GM12878 (cell line): ENCODE results near the gene ZNF783. TPM values are rescaled to one million over a fixed set of nuclear protein-coding genes. Genes with fewer than 3 reads are reported as not detected.
A peak's percentile ranks its signal among the peaks of the same experiment; 100 is the strongest.

ENCODE experiments used
- ATAC-seq: fragments of 200-7000 bp; cut with Tn5 transposase; 3 replicates; pipeline ENCODE4 v1.9.1; 2020; ENCODE audit warnings: mild to moderate bottlenecking, moderate library complexity
- BruUV-seq: library from RNA; stranded (reverse); fragments of 400-500 nt; replicated peaks from 2 replicates; lab custom pipeline; 2021; lab: Mats Ljungman, UMichigan
- CTCF ChIA-PET: fragments of 300-600 bp; sonication (Branson Sonifier 250); formaldehyde crosslinking; extraction: SDS; loops from one replicate; lab custom pipeline; 2021; ENCODE audit warnings: inconsistent platforms; lab: Yijun Ruan, JAX
- POLR2A ChIA-PET: fragments of 350-600 bp; formaldehyde crosslinking; extraction: SDS; loops from one replicate; lab custom pipeline; 2021; ENCODE audit warnings: inconsistent platforms; lab: Charles Lee
- RAD21 ChIA-PET: fragments of 300-600 bp; sonication (Branson Sonifier 250); formaldehyde crosslinking; loops from one replicate; lab custom pipeline; 2023; ENCODE audit warnings: antibody characterized with exemption; ENCODE audit not compliant: unreplicated experiment; lab: Charles Lee
- SMC1A ChIA-PET: fragments of 300-600 bp; sonication (Branson Sonifier 250); formaldehyde crosslinking; loops from one replicate; lab custom pipeline; 2023; ENCODE audit not compliant: unreplicated experiment, uncharacterized antibody; lab: Charles Lee
- DNase-seq: peaks from one replicate; pipeline ENCODE4 v3.0.0-alpha.2; 2011; ENCODE audit warnings: low read depth, low spot score
- FAIRE-seq: peaks from 3 replicates; lab custom pipeline; 2011; peaks lifted over from hg19 to GRCh38; lab: Jason Lieb, UNC
- H2AFZ ChIP-seq: 2 replicates; pipeline ENCODE4 v1.6.0; 2011; ENCODE audit warnings: low read depth, low read length, control low read depth; ENCODE audit not compliant: control insufficient read depth
- H3K27ac ChIP-seq: 2 replicates; pipeline ENCODE4 v1.5.1; 2011; ENCODE audit warnings: control low read depth; ENCODE audit not compliant: control insufficient read depth, insufficient read depth
- H3K27me3 ChIP-seq, 2 experiments: replicated peaks in 1 of 2; 2 replicates each; pipeline versions ENCODE4 v1.6.0 to v1.6.1; 2011; ENCODE audit warnings: low read length in 1 of 2; ENCODE audit not compliant: control insufficient read depth in 2 of 2, insufficient read depth in 2 of 2
- H3K36me3 ChIP-seq, 2 experiments: 2 replicates each; pipeline ENCODE4 v1.5.1; 2011; ENCODE audit warnings: low read length in 1 of 2; ENCODE audit not compliant: control insufficient read depth in 2 of 2, insufficient read depth in 2 of 2
- H3K4me1 ChIP-seq: 2 replicates; pipeline ENCODE4 v1.6.1; 2011; ENCODE audit warnings: mild to moderate bottlenecking, low read length, moderate library complexity, mixed read lengths; ENCODE audit not compliant: control insufficient read depth, insufficient read depth
- H3K4me2 ChIP-seq: 2 replicates; pipeline ENCODE4 v1.6.0; 2011; ENCODE audit warnings: control low read depth; ENCODE audit not compliant: control insufficient read depth, insufficient read depth
- H3K4me3 ChIP-seq: fragments of 200-600 bp; sonication (generic); 2 replicates; pipeline ENCODE4 v1.5.1; 2016
- H3K79me2 ChIP-seq: 2 replicates; pipeline ENCODE4 v1.6.0; 2011; ENCODE audit warnings: low read length; ENCODE audit not compliant: control insufficient read depth, insufficient read depth
- H3K9ac ChIP-seq: 2 replicates; pipeline ENCODE4 v1.8.0; 2011; ENCODE audit warnings: low read length, control low read depth, mixed read lengths; ENCODE audit not compliant: control insufficient read depth, insufficient read depth
- H3K9me3 ChIP-seq: replicated peaks from 3 replicates; pipeline ENCODE4 v1.5.1; 2011; ENCODE audit warnings: mild to moderate bottlenecking, low read length; ENCODE audit not compliant: control insufficient read depth, insufficient read depth
- H4K20me1 ChIP-seq: 2 replicates; pipeline ENCODE4 v1.6.0; 2011; ENCODE audit not compliant: control insufficient read depth, insufficient read depth
- MEF2A ChIP-seq: IDR thresholded peaks from 2 replicates; pipeline ENCODE4 v1.6.1; 2011; ENCODE audit warnings: low read depth, mild to moderate bottlenecking, low read length, moderate library complexity; ENCODE audit not compliant: insufficient read depth
- MTA3 ChIP-seq: IDR thresholded peaks from 2 replicates; pipeline ENCODE4 v1.6.1; 2012; ENCODE audit warnings: low read length, inconsistent platforms, borderline replicate concordance
- NR2C1 ChIP-seq: fragments of 450-650 bp; IDR thresholded peaks from 2 replicates; pipeline ENCODE4 v1.6.1; 2017; ENCODE audit warnings: antibody characterized with exemption, mild to moderate bottlenecking, moderate library complexity
- POLR2AphosphoS2 ChIP-seq: IDR thresholded peaks from 2 replicates; pipeline ENCODE4 v1.6.1; 2011; ENCODE audit warnings: low read depth, mild to moderate bottlenecking, low read length, improper control_type of control experiment, moderate library complexity
- SREBF1 ChIP-seq: IDR thresholded peaks from 2 replicates; pipeline ENCODE4 v1.6.1; 2012; ENCODE audit warnings: mild to moderate bottlenecking, low read length
- SREBF2 ChIP-seq: IDR thresholded peaks from 2 replicates; pipeline ENCODE4 v1.6.1; 2012; ENCODE audit warnings: mild to moderate bottlenecking, low read length
- WGBS: methylation state at CpG from one replicate; pipeline ENCODE4 v1.1.6; 2016; ENCODE audit warnings: low lambda C conversion rate; ENCODE audit not compliant: insufficient replicate concordance, insufficient coverage; ENCODE audit errors: missing lambda C conversion rate; 5-methylcytosine and 5-hydroxymethylcytosine counted together
- in situ Hi-C: fragments of 300-500 bp; cut with MboI; formaldehyde crosslinking; loops from 9 replicates; pipeline ENCODE4 v1.14.3; 2018; ENCODE audit warnings: mixed read lengths
- intact Hi-C: fragments of 100-400 bp; cut with micrococcal nuclease; formaldehyde crosslinking; loops from one replicate; pipeline ENCODE4 v1.14.2; 2022; ENCODE audit not compliant: unreplicated experiment
- polyA plus RNA-seq, 11 experiments: library from polyadenylated mRNA; depleted of rRNA in 4 of 11; unstranded in 6 of 11; stranded (reverse) in 5 of 11; fragments of >200 nt; fragmentation: Nextera tagmentation in 4 of 11; fragmentation: Illumina TruSeq in 1 of 11; extraction: Ambion mirVana in 4 of 11; extraction: Trizol in 1 of 11; gene quantifications; 1 replicate in 1 of 11; 2 replicates in 10 of 11; pipeline versions ENCODE4 v1.2.1 to v1.2.3, GENCODE V29; 2011 to 2016; ENCODE audit warnings: inconsistent platforms in 2 of 11, missing spikeins in 2 of 11, low read depth in 1 of 11
- total RNA-seq, 4 experiments: library from RNA; depleted of rRNA in 3 of 4; stranded (reverse); fragments of >200 nt in 3 of 4; fragmentation: Illumina TruSeq in 1 of 4; extraction: Trizol in 1 of 4; gene quantifications; 2 replicates each; pipeline versions ENCODE4 v1.2.1 to v1.2.3, GENCODE V29; 2013 to 2021
- TF ChIP-seq, protein P1 (sequence below): IDR thresholded peaks from 2 replicates; pipeline ENCODE4 v1.6.1; 2012; ENCODE audit warnings: low read depth, low read length, improper control_type of control experiment
- TF ChIP-seq, protein P2 (sequence below): fragments of 450-650 bp; IDR thresholded peaks from 2 replicates; pipeline ENCODE4 v1.6.1; 2016; ENCODE audit warnings: mild to moderate bottlenecking

The ZNF783 gene
- total and polyA plus RNA-seq, 10 of the 15 experiments (the other 5 are each of a cell fraction or from before 2014, with no cell fraction given) = 2.0 to 14.4 (median 6.4) TPM

GRCh38 chr7:149226840-149227494 lies 35.0 kb upstream of the ZNF783 start:
- H3K27ac ChIP-seq = no peak overlapping the region
- no peaks in the 10 kb centered on the region for H4K20me1 ChIP-seq
- no peaks in the 10 kb centered on the region for H3K27me3 ChIP-seq
- BruUV-seq = no TSS peak
- ATAC-seq (no peak), DNase-seq (no peak), FAIRE-seq (no peak)
- H3K36me3 ChIP-seq = peaks cover 3 to 11% of the 10 kb centered on the region in 2 experiments; a peak in 3 of 4 replicates
- TF ChIP-seq SREBF2 = no peak
- TF ChIP-seq, protein P1, sequence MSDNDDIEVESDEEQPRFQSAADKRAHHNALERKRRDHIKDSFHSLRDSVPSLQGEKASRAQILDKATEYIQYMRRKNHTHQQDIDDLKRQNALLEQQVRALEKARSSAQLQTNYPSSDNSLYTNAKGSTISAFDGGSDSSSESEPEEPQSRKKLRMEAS = no peak
- TF ChIP-seq SREBF1 = no peak
- TF ChIP-seq MEF2A = no peak
- no peak for TF ChIP-seq NR2C1
- ChIA-PET RAD21 (no interaction called here), SMC1A (no interaction called here), CTCF (interaction anchor here (0.9 kb wide), 1 partner anchor 35 kb away, joined by 3 read pairs; the partner anchor contains the start of gene ZNF783), POLR2A (no interaction called here)
- H3K79me2 ChIP-seq = no peaks in the 10 kb centered on the region
- no peak overlapping the region for H3K4me3 ChIP-seq
- H3K4me1 ChIP-seq = no peaks in the 10 kb centered on the region
- no peaks in the 10 kb centered on the region for H3K9me3 ChIP-seq
- WGBS = 75% methylated on average over 6 of the region's 6 CpGs
- no peak overlapping the region for H3K9ac ChIP-seq
- H2AFZ ChIP-seq = no peak overlapping the region
- no peak overlapping the region for H3K4me2 ChIP-seq
- intact Hi-C loops (no loop called here), in situ Hi-C loops (no loop called here)

DNA sequence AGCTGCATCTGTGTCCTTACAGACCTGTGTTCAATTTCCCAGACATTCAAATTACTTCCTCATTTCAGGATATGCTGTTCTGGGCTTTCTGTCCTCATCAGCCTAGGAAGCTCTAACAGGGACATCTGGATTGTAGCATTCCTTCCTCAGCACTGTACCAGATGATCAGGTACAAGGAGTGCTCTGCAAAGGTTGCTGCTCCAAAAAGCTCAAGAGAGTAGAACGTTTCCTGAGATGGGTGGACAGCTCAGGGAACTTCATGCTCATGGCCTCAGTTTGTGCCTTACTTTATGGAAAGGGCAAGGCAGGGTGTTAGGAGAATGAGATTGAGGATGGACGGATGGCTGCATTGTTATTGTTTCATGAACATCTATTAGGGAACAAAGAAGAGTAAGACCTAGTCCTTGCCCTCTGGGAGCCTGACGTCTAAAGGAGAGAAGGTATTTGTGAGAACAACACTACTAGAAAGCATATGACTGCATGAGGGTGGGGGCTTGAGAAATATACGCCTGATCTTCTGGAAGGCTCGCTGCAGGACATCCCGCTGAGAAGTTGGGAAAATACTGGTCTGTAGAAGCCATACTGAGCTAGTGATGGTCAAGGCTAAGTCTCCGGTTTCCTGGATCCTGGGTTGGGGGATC lies 33.0 kb upstream of the ZNF783 start:
- H3K9ac ChIP-seq = no peak overlapping the region
- H3K36me3 ChIP-seq = peaks cover 0 to 9% of the 10 kb centered on the region in 2 experiments; a peak in 3 of 4 replicates
- no peaks in the 10 kb centered on the region for H3K4me1 ChIP-seq
- no peak overlapping the region for H2AFZ ChIP-seq
- H3K79me2 ChIP-seq = no peaks in the 10 kb centered on the region
- BruUV-seq = TSS peak; percentile 56
- DNase-seq = no peak
- FAIRE-seq = no peak
- intact Hi-C loops = no loop called here
- POLR2A ChIA-PET = interaction anchor here (0.5 to 0.6 kb wide), 2 partner anchors 373 to 682 kb away, joined by 3 to 5 read pairs; no protein-coding TSS in a partner anchor
- TF ChIP-seq POLR2AphosphoS2 (peak; percentile 64; the same call in 1 of the 2 replicates), MTA3 (0 out of 2 replicates have a peak, but pooled peaks have one; percentile 44)
- TF ChIP-seq, protein P2, sequence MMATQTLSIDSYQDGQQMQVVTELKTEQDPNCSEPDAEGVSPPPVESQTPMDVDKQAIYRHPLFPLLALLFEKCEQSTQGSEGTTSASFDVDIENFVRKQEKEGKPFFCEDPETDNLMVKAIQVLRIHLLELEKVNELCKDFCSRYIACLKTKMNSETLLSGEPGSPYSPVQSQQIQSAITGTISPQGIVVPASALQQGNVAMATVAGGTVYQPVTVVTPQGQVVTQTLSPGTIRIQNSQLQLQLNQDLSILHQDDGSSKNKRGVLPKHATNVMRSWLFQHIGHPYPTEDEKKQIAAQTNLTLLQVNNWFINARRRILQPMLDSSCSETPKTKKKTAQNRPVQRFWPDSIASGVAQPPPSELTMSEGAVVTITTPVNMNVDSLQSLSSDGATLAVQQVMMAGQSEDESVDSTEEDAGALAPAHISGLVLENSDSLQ = no peak
- SMC1A ChIA-PET = interaction anchor here (0.9 kb wide), 1 partner anchor 8 kb away, joined by 3 read pairs; no protein-coding TSS in a partner anchor
- no peaks in the 10 kb centered on the region for H3K9me3 ChIP-seq
- no peak overlapping the region for H3K4me2 ChIP-seq
- no peaks in the 10 kb centered on the region for H3K27me3 ChIP-seq
- H4K20me1 ChIP-seq = no peaks in the 10 kb centered on the region
- H3K4me3 ChIP-seq = no peak overlapping the region
- RAD21 ChIA-PET = no interaction called here
- 49% methylated on average over 7 of the region's 7 CpGs for WGBS
- in situ Hi-C loops = no loop called here
- ATAC-seq = no peak
- CTCF ChIA-PET = interaction anchor here (1.4 to 2.0 kb wide), 3 partner anchors 10 to 34 kb away, joined by 3 to 7 read pairs (median 6); partner anchors contain the start of gene ZNF282
- no peak overlapping the region for H3K27ac ChIP-seq
